ENCODE measurements around the gene SBK2.
"Not testable (repeated sequence)": the region's sequence is repeated elsewhere in the genome, so short reads cannot be mapped to it uniquely, and the experiment has no call there.

The SBK2 gene, protein sequence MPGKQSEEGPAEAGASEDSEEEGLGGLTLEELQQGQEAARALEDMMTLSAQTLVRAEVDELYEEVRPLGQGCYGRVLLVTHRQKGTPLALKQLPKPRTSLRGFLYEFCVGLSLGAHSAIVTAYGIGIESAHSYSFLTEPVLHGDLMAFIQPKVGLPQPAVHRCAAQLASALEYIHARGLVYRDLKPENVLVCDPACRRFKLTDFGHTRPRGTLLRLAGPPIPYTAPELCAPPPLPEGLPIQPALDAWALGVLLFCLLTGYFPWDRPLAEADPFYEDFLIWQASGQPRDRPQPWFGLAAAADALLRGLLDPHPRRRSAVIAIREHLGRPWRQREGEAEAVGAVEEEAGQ

DNA sequence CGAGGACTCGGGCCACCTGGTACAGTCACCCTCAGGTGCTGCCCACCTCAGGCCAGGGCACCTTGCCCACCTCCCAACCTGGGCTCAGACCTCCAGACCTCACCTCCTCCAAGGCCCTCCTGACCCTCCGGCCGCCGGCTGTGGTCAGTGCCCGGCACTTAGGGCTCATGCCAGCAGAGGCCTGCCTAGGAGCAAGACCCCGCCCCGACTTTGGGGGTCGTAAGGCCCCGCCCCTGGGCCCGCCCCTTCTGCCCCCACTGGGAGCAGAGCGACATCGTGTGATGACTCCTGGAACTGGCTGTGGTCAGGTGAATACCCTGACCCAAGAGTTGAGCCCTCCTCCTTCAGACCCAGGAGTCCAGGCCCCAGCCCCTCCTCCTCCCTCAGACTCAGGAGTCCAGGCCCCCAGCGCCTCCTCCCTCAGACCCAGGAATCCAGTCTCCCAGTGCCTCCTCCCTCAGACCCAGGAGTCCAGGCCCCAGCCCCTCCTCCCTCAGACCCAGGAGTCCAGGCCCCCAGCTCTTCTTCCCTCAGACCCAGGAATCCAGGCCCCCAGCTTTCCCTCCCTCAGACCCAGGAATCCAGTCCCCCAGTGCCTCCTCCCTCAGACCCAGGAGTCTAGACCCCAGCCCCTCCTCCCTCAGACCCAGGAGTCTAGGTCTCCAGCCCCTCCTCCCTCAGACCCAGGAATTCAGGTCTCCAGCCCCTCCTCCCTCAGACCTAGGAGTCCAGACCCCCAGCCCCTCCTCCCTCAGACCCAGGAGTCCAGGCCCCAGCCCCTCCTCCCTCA, at the start of gene SBK2:
SBK2 (minus strand) TSS at position 183 of the 790 bp plus-strand sequence. CDS start 839 bp downstream, outside the sequence.
- no peaks in the 10 kb centered on the region for H3K9me3 ChIP-seq
- no peaks in the 10 kb centered on the region for H3K4me1 ChIP-seq (ENCODE audit: control insufficient read depth in 1 of 2, insufficient read depth in 1 of 2, low read depth in 1 of 2, low read length in 1 of 2)
- H3K36me3 ChIP-seq, result no peaks in the 10 kb centered on the region
- no peak within 1 kb of the TSS for H3K4me3 ChIP-seq (ENCODE audit: low read depth in 1 of 2, low read length in 1 of 2)
- TF ChIP-seq, protein P1, sequence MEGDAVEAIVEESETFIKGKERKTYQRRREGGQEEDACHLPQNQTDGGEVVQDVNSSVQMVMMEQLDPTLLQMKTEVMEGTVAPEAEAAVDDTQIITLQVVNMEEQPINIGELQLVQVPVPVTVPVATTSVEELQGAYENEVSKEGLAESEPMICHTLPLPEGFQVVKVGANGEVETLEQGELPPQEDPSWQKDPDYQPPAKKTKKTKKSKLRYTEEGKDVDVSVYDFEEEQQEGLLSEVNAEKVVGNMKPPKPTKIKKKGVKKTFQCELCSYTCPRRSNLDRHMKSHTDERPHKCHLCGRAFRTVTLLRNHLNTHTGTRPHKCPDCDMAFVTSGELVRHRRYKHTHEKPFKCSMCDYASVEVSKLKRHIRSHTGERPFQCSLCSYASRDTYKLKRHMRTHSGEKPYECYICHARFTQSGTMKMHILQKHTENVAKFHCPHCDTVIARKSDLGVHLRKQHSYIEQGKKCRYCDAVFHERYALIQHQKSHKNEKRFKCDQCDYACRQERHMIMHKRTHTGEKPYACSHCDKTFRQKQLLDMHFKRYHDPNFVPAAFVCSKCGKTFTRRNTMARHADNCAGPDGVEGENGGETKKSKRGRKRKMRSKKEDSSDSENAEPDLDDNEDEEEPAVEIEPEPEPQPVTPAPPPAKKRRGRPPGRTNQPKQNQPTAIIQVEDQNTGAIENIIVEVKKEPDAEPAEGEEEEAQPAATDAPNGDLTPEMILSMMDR (IDR thresholded peaks at IDR 0.05), result no peak
- H3K27ac ChIP-seq, result no peak within 1 kb of the TSS
- H3K27me3 ChIP-seq, result no peaks in the 10 kb centered on the region

DNA sequence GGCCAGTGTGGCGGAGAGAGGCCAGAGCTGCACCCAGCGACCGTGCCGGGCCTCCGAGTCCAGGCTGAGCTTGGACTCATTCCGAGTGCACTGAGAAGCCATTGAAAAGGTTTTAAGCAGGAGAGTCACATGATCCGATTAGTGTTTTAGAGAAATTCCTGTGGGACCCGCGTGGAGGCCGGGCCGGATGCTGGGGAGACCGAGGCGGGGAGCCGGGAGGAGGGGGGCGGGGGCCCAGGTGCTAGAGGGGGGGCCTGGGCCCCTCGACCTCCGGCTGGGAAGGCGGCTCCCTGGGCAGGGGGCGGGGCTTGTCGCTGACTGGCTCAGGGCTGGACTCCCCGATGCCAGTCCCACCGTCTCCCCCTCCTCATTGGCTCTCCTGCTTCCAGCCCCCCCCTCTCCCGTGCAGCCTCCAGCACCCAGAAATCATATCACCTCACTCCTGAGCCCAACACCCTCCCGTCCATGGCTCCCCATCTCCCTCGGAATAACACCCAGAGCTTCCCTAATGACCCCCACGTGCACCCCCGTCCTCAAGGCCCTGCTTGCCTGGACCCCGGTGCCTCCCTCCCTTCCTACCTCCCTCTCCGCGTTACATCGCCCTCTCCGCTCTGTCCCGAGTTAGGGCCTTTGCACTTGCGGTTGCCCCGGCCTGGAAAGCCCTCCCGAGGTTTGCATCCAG, 48.9 kb upstream of the SBK2 start:
- H3K9me3 ChIP-seq, result no peaks in the 10 kb centered on the region
- no peak overlapping the region for H3K4me3 ChIP-seq (ENCODE audit: low read depth in 1 of 2, low read length in 1 of 2)
- TF ChIP-seq, protein P1 (IDR thresholded peaks at IDR 0.05), result no peak
- no peaks in the 10 kb centered on the region for H3K36me3 ChIP-seq
- peaks cover 11 to 15% of the 10 kb centered on the region in 2 experiments for H3K4me1 ChIP-seq (ENCODE audit: control insufficient read depth in 1 of 2, insufficient read depth in 1 of 2, low read depth in 1 of 2, low read length in 1 of 2)
- H3K27ac ChIP-seq, result no peak overlapping the region
- peaks cover 69% of the 10 kb centered on the region for H3K27me3 ChIP-seq

DNA sequence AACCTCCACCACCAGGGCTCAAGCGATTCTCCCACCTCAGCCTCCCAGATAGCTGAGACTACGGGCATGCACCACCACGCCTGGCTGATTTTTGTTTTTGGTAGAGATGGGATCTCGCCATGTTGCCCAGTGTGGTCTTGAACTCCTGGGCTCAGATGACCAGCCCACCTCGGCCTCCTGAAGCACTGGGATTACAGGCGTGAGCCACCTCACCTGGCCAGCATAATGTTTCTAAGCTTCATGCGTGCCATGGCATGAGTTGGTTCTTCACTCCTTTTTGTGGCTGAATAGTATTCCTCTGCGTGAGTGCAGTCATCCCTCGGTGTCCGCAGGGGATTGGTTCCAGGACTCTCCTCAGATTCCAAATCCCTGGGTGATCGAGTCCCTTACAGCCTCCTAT, 47.9 kb upstream of the SBK2 start:
- H3K36me3 ChIP-seq, result no peaks in the 10 kb centered on the region
- no peaks in the 10 kb centered on the region for H3K9me3 ChIP-seq
- H3K4me3 ChIP-seq (ENCODE audit: low read depth in 1 of 2, low read length in 1 of 2), result no peak overlapping the region
- peaks cover 14 to 24% of the 10 kb centered on the region in 2 experiments for H3K4me1 ChIP-seq (ENCODE audit: control insufficient read depth in 1 of 2, insufficient read depth in 1 of 2, low read depth in 1 of 2, low read length in 1 of 2)
- TF ChIP-seq, protein P1 (IDR thresholded peaks at IDR 0.05), result no peak
- H3K27me3 ChIP-seq, result peaks cover 69% of the 10 kb centered on the region
- no peak overlapping the region for H3K27ac ChIP-seq

DNA sequence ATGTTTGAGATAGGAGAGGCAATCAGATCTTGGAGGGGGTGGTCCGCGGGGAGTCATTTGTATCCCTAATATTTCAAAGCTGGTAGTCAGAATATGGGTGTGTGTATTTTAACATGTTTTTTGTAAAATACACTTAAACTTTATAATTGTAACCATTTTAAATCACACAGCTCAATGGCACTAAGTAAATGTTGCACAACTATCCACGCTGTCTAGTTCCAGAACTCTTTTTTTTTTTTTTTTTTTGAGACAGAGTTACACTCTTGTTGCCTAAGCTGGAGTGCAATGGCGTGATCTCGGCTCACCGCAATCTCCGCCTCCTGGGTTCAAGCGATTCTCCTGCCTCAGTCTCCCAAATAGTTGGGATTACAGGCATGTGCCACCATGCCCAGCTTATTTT, 47.0 kb upstream of the SBK2 start:
- H3K4me3 ChIP-seq (ENCODE audit: low read depth in 1 of 2, low read length in 1 of 2); H3K27ac ChIP-seq; H3K9me3 ChIP-seq; H3K36me3 ChIP-seq: not testable (repeated sequence)
- peaks cover 69% of the 10 kb centered on the region for H3K27me3 ChIP-seq
- H3K4me1 ChIP-seq (ENCODE audit: control insufficient read depth in 1 of 2, insufficient read depth in 1 of 2, low read depth in 1 of 2, low read length in 1 of 2), result peaks cover 14 to 24% of the 10 kb centered on the region in 2 experiments

DNA sequence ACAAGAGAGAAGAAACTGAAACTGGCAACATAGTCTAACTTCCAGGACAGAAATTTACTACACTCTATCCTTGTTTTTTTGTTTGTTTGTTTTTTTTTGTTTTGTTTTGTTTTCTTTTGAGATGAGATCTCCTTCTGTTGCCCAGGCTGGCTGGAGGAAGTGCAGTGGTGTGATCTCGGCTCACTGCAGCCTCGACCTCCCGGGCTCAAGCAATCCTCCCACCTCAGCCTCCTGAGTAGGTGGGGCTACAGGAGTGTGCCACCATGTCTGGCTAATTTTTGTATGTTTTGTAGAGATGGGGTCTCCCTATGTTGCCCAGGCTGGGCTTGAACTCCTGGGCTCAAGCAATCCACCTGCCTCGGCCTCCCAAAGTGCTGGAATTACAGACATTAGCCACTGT, 45.4 kb upstream of the SBK2 start:
- Histone ChIP-seq H3K4me1 (ENCODE audit: control insufficient read depth in 1 of 2, insufficient read depth in 1 of 2, low read depth in 1 of 2, low read length in 1 of 2) (peaks cover 14 to 21% of the 10 kb centered on the region in 2 experiments), H3K27me3 (peaks cover 52% of the 10 kb centered on the region)
- H3K4me3 ChIP-seq (ENCODE audit: low read depth in 1 of 2, low read length in 1 of 2); H3K36me3 ChIP-seq; H3K27ac ChIP-seq; H3K9me3 ChIP-seq: not testable (repeated sequence)

DNA sequence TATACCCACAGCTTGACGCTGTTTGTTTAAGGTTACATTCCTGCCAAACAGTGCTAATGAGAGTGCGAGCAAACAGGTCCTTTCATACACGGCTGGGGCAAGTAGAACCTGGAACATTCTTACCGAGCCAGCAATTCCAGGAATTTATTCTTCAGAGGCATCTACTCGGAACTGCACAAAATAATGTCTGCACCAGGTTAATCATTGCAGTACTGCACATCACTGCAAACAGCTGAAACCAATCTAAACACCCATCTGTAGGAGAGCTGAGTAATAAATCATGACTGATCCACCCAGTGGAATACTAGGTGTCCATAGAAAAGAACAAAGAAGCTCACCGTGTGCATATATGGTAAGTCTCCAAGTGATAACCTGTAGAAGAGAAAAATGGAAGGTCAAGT, 44.9 kb upstream of the SBK2 start:
- peaks cover 48% of the 10 kb centered on the region for H3K27me3 ChIP-seq
- no peak overlapping the region for H3K4me3 ChIP-seq (ENCODE audit: low read depth in 1 of 2, low read length in 1 of 2)
- no peak overlapping the region for H3K27ac ChIP-seq
- TF ChIP-seq, protein P1 (IDR thresholded peaks at IDR 0.05), result no peak
- no peaks in the 10 kb centered on the region for H3K36me3 ChIP-seq
- peaks cover 10 to 17% of the 10 kb centered on the region in 2 experiments for H3K4me1 ChIP-seq (ENCODE audit: control insufficient read depth in 1 of 2, insufficient read depth in 1 of 2, low read depth in 1 of 2, low read length in 1 of 2)
- H3K9me3 ChIP-seq, result no peaks in the 10 kb centered on the region
